ENCODE measurements around the gene PRKG1.
"Not testable (repeated sequence)": the region's sequence is repeated elsewhere in the genome, so short reads cannot be mapped to it uniquely, and the experiment has no call there.

The PRKG1 gene

GRCh38 chr10:51683031-51683691 is 608.9 kb downstream of the PRKG1 start:
- no peak for DNase-seq

DNA sequence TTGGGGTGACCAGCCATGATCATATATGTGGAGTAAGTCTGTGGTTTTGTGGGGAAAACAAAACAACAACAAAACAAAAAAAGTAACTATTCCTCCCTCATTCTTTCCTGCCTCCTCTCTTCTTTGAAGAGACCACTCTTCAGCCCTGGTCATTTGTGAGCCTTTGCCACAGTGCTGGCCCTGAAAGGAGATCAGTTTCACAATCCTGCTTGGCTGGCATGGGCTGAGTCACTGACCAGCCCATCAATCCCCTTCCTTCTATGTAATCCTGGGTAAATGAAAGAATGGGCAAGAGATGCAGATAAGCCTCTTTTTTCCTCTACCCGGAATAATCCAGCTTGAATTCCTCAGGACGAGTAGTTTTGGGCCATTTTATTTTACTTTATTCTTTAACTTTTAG is 611.5 kb downstream of the PRKG1 start:
- DNase-seq: no peak

- DNase-seq: no peak
These were observed 613.0 kb downstream of the PRKG1 start for GRCh38 chr10:51687296-51687695.

DNA sequence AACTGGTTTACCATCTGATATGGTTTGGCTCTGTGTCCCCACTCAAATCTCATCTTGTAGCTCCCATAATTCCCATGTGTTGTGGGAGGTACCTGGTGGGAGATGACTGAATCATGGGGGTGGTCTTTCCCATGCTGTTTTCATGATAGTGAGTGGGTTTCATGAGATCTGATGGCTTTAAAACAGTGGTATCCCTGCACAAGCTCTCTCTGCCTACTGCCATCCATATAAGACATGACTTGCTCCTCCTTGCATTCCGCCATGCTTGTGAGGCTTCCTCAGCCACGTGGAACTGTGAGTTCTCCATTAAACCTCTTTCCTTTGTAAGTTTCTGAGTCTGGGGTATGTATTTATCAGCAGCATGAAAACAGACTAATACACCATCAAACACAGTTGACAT is 614.5 kb downstream of the PRKG1 start:
- DNase-seq: not testable (repeated sequence)

- no peak for DNase-seq
These were observed 615.2 kb downstream of the PRKG1 start for GRCh38 chr10:51689536-51689935.

GRCh38 chr10:51691135-51691534 is 616.8 kb downstream of the PRKG1 start:
- DNase-seq: no peak

GRCh38 chr10:51694086-51694768 is 619.9 kb downstream of the PRKG1 start:
- DNase-seq: no peak

DNA sequence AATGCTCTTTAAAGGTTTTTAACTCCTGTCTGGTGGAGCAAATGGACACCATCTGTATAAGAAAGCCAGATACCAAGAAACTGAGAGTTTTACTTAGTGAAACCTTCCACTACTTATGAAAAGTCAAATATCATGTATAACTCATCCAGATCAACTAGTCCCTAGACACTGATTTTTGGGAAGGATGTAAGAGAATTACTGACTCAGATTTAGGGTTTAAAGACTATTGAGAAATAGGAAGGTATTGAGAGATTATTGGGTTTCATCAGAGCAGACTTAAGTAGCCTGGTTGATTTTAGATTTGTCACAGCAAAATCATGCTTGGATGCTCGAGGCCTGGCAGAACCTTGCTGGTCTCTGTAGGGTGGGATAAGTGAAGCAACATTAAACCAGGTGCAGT is 622.0 kb downstream of the PRKG1 start:
- DNase-seq: no peak

DNA sequence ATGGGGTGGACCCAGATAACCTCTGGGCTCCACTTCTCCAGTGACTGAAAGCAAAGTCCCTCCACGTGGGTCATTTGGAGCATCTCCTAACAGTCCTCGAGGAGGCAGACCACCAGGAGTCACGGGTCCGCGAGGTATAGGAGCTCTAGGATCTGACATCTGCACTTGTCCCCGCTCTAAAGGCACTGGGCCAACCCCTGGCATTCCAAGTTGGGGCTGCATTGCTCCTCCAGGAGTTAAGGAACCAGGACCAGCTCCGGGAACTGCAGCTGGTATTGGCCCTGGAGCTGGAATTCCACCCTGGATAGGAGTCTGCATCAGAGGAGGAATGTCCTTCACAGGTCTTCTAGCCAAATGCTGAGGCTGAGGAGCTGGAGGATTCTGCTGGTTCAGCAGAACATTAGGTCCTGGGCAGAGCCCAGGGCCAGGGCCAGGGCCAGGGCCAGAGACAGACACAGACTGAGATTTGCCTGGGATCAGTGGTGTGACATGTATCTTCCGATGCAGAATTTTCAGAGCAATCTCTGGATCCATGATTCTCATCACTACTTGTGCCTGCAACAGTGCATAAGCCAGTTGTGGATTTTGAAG is 624.3 kb downstream of the PRKG1 start:
- no peak for DNase-seq

GRCh38 chr10:51699145-51699474 is 624.8 kb downstream of the PRKG1 start:
- DNase-seq: no peak

DNA sequence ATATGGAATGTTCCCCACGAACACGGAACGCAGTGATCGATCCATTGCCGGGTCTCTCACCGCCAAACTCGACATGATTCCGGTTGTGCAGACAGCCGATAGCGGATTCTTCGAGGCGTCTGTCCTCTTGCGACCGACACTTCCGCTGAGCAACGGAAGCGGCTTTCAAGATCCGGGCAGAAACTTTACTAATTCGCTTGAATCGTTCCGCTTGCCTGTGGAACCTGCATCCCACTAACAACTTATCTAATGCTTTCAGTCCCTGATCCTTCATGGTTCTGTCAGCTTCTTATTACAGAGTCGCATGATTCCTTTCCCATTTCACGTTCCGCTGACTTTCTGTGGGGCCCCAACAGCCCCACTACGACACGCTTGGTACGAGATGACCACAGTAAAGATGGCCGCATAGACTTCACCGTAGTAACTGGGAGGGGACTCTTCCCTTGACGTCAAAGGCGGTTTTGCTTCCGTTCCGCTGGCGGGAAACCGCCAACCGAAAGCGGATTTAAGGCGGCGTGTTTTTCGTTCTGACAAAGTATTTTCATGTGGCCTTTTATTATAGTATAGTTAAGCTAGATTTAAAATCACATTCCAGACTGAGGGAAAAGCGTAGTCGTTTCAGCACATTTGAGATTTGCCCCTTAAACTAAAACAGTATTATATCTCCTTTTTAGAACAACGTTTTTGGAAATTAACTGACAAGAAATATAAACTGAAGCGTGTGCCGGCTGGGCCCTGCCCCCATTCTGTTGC is 625.4 kb downstream of the PRKG1 start, which contains the start of gene CSTF2T:
CSTF2T (minus strand) TSS at position 121 of the 753 bp plus-strand sequence; CDS start at position 75, 46 bp downstream.
- peak; percentile 88 for DNase-seq

GRCh38 chr10:51700228-51700817 is 626.0 kb downstream of the PRKG1 start:
- DNase-seq: no peak

DNA sequence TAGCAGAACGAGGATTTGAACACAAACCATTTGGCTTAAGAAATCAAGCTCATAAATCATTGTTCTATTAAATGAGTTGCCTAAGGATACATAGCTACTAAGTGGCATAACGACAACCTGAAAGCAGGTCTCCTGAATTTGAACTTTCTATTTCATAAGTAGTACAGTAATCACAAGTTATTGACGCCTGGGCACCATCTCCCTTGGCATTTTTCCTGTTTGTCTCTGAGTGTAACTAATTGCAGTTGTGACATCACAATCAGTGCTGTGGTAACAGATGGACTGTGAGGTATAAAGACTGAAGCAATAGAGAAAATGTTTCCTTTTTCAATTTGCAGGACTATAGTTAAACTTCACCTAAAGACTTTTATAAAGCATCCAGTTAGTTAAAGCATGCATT is 631.5 kb downstream of the PRKG1 start:
- no peak for DNase-seq

- DNase-seq: no peak
These were observed 631.9 kb downstream of the PRKG1 start for GRCh38 chr10:51706225-51706624.

GRCh38 chr10:51707392-51707791 is 633.1 kb downstream of the PRKG1 start:
- no peak for DNase-seq

GRCh38 chr10:51707821-51708424 is 633.6 kb downstream of the PRKG1 start:
- DNase-seq: no peak

DNA sequence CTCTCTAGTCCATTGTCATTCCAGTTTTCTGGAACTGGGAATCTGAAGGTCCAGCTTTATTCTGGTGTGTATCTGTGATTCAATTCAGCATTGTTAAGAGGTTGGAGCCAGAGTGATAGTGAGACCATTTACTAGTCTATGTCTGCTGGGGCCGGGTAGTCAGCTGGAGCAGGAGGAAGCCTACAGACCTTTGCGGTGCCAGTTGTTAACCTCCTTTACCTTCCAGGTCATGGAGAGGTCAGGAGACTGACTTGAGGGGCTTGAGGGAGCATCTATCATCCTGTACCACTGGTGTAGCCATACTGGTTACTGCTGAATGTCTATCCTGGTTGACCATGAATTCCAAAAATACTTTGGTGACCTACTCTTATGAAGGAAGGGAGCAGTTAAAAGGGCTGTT is 634.3 kb downstream of the PRKG1 start:
- DNase-seq: no peak

- DNase-seq: no peak
These were observed 635.2 kb downstream of the PRKG1 start for GRCh38 chr10:51709324-51709972.

GRCh38 chr10:51711519-51711891 is 637.2 kb downstream of the PRKG1 start:
- DNase-seq: no peak

DNA sequence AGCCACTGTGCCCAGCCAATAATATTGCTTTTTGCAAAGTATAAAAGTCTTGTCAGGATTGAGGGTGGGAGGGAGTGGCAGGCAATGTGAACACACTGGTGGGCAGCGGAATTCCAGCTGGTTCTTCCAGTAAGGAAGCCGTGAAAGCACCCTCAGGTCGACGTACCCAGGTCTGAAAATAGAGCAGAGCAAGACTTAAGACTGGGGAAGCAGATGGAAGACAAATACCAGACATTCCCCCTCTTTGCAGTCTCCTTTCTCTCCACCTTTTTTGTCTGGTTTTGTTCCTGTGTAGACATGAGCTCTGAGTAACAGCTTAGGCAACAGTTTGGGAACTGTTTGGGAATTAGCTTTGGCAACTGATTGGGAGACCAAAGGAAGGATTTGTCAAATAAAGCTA is 642.7 kb downstream of the PRKG1 start:
- DNase-seq: no peak

DNA sequence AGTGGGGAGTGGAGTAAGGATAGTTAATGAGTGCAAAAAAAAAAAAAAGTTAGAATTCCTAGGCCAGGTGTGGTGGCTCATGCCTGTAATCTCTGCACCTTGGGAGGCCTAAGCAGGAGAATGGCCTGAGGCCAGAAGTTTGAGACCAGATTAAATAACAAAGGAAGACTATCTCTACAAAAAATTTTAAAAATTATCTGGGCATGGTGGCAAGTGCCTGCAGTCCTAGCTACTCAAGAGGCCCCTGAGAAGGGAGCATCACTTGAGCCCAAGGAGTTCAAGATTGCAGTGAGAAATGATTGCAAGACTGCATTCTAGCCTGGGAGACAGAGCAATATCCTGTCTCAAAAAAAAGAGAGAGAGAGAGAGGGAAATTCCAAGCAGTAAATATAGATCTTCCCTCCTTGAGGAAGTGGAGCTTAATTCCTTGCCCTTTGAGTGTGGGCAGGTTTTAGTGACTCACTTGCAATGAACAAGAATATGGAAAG is 644.6 kb downstream of the PRKG1 start:
- no peak for DNase-seq

- no peak for DNase-seq
These were observed 649.8 kb downstream of the PRKG1 start for GRCh38 chr10:51724038-51724437.

Measured in T1000 (cell line).